Endothelial cell of umbilical vein (primary cell): ENCODE data around the gene STIM1. TPM values are rescaled to one million over a fixed set of nuclear protein-coding genes. Genes with fewer than 3 reads are reported as not detected.

Source experiments
- BruUV-seq: library from RNA; stranded (reverse); fragments of 400-500 nt; replicated peaks from 2 replicates; lab custom pipeline; 2021; lab: Mats Ljungman, UMichigan
- CTCF ChIA-PET: fragments of 300-600, 350-600 bp; sonication (Branson Sonifier 250); formaldehyde crosslinking; loops from one replicate; lab custom pipeline; 2021; ENCODE audit warnings: antibody characterized with exemption, inconsistent platforms; lab: Charles Lee
- POLR2A ChIA-PET: fragments of 300-600, 350-600 bp; sonication (Branson Sonifier 250); formaldehyde crosslinking; loops from one replicate; lab custom pipeline; 2021; ENCODE audit warnings: antibody characterized with exemption, inconsistent platforms; lab: Charles Lee
- DNase-seq: peaks from one replicate; pipeline ENCODE4 v3.0.0-alpha.2; 2011; ENCODE audit warnings: low read depth, low spot score
- FAIRE-seq: peaks from 2 replicates; lab custom pipeline; 2011; peaks lifted over from hg19 to GRCh38; lab: Jason Lieb, UNC
- H2AFZ ChIP-seq: 2 replicates; pipeline ENCODE4 v1.6.0; 2012; ENCODE audit warnings: low read depth, low read length, control low read depth, inconsistent platforms
- H3K27ac ChIP-seq: 2 replicates; pipeline ENCODE4 v1.5.1; 2011; ENCODE audit warnings: low read depth, mild to moderate bottlenecking, control low read depth, low read length, moderate library complexity; ENCODE audit not compliant: insufficient read depth
- H3K27me3 ChIP-seq, 2 experiments: 2 replicates each; pipeline versions ENCODE4 v1.6.0 to v1.6.1; 2011; ENCODE audit warnings: low read length in 2 of 2, mixed read lengths in 1 of 2; ENCODE audit not compliant: control insufficient read depth in 2 of 2, insufficient read depth in 2 of 2
- H3K36me3 ChIP-seq, 2 experiments: 2 replicates in 1 of 2; 3 replicates in 1 of 2; pipeline ENCODE4 v1.5.1; 2011; ENCODE audit warnings: low read length in 2 of 2, mild to moderate bottlenecking in 1 of 2, moderate library complexity in 1 of 2; ENCODE audit not compliant: control insufficient read depth in 2 of 2, insufficient read depth in 2 of 2; ENCODE audit errors: extremely low read depth in 1 of 2
- H3K4me1 ChIP-seq: 3 replicates; pipeline ENCODE4 v1.5.1; 2011; ENCODE audit warnings: mild to moderate bottlenecking, low read length; ENCODE audit not compliant: control insufficient read depth, insufficient read depth; ENCODE audit errors: extremely low read depth
- H3K4me2 ChIP-seq: 2 replicates; pipeline ENCODE4 v1.6.1; 2011; ENCODE audit warnings: low read length, control low read depth, mixed read lengths; ENCODE audit not compliant: insufficient read depth
- H3K4me3 ChIP-seq, 3 experiments: fragments of 200-600 bp in 1 of 3; sonication (generic), shearing (Covaris generic) in 1 of 3; replicated peaks in 1 of 3; 2 replicates each; pipeline ENCODE4 v1.5.1; 2011 to 2016; ENCODE audit warnings: control low read depth in 3 of 3, low read length in 3 of 3, mild to moderate bottlenecking in 2 of 3, inconsistent platforms in 1 of 3, low read depth in 1 of 3, moderate library complexity in 1 of 3; ENCODE audit not compliant: insufficient read depth in 1 of 3
- H3K79me2 ChIP-seq: 2 replicates; pipeline ENCODE4 v1.6.0; 2012; ENCODE audit warnings: low read length, inconsistent platforms; ENCODE audit not compliant: control insufficient read depth, insufficient read depth
- H3K9ac ChIP-seq: replicated peaks from 2 replicates; pipeline ENCODE3; 2011; ENCODE audit warnings: low read length, control low read depth; ENCODE audit not compliant: insufficient read depth; ENCODE audit errors: extremely low read depth
- H3K9me1 ChIP-seq: replicated peaks from 3 replicates; pipeline ENCODE4 v1.6.0; 2011; ENCODE audit warnings: mild to moderate bottlenecking, low read length; ENCODE audit not compliant: control insufficient read depth, insufficient read depth; ENCODE audit errors: extremely low read depth
- H3K9me3 ChIP-seq: replicated peaks from 2 replicates; pipeline ENCODE4 v1.5.1; 2012; ENCODE audit warnings: low read length, inconsistent platforms; ENCODE audit not compliant: control insufficient read depth, insufficient read depth
- H4K20me1 ChIP-seq: replicated peaks from 2 replicates; pipeline ENCODE3; 2011; ENCODE audit warnings: mild to moderate bottlenecking, low read length; ENCODE audit not compliant: control insufficient read depth, insufficient read depth; ENCODE audit errors: extremely low read depth
- EZH2 ChIP-seq: IDR thresholded peaks from 2 replicates; pipeline ENCODE4 v1.6.1; 2012; ENCODE audit warnings: borderline replicate concordance, low read depth, mild to moderate bottlenecking, moderate library complexity, low read length, inconsistent platforms; ENCODE audit not compliant: severe bottlenecking
- FOS ChIP-seq: IDR thresholded peaks from 2 replicates; pipeline ENCODE4 v1.6.1; 2011; ENCODE audit warnings: mild to moderate bottlenecking, low read length, moderate library complexity, borderline replicate concordance; ENCODE audit not compliant: insufficient read depth
- GATA2 ChIP-seq: IDR thresholded peaks from 2 replicates; pipeline ENCODE4 v1.7.0; 2011; ENCODE audit warnings: low read depth, mild to moderate bottlenecking, moderate library complexity, mixed read lengths, low read length; ENCODE audit not compliant: insufficient read length, insufficient read depth
- JUN ChIP-seq: IDR thresholded peaks from 2 replicates; pipeline ENCODE4 v1.6.1; 2011; ENCODE audit warnings: borderline replicate concordance, low read depth; ENCODE audit not compliant: insufficient read length, insufficient read depth
- MYC ChIP-seq: IDR thresholded peaks from one replicate; pipeline ENCODE4 v1.6.1; 2011; ENCODE audit warnings: mild to moderate bottlenecking, low read depth, low read length
- POLR2A ChIP-seq: IDR thresholded peaks from 2 replicates; pipeline ENCODE4 v1.6.1; 2012; ENCODE audit warnings: low read depth, mild to moderate bottlenecking, control low read depth, low read length
- POLR2AphosphoS5 ChIP-seq: IDR thresholded peaks from 2 replicates; pipeline ENCODE4 v1.6.1; 2012; ENCODE audit warnings: low read depth, mild to moderate bottlenecking, control low read depth, low read length, moderate library complexity; ENCODE audit not compliant: insufficient read depth
- dilution Hi-C: fragments of 300-500 bp; cut with MboI; formaldehyde crosslinking; loops from one replicate; pipeline ENCODE4 v1.15.0; 2019; ENCODE audit warnings: low sequenced_read_pairs; ENCODE audit not compliant: extremely low pct_ligation_motif_present
- intact Hi-C: fragments of 100-400 bp; cut with micrococcal nuclease; formaldehyde crosslinking; loops from one replicate; pipeline ENCODE4 v1.10.0; 2022
- polyA plus RNA-seq, 4 experiments: library from polyadenylated mRNA; depleted of rRNA in 3 of 4; stranded (reverse) in 3 of 4; unstranded in 1 of 4; fragments of >200 nt; gene quantifications; 2 replicates each; pipeline versions ENCODE4 v1.2.1 to v1.2.3, GENCODE V29; 2011 to 2012; ENCODE audit warnings: missing spikeins in 1 of 4
- total RNA-seq: library from RNA; stranded (reverse); gene quantifications from 2 replicates; pipeline ENCODE4 v1.2.3, GENCODE V29; 2021
- TF ChIP-seq, protein P1 (sequence below): IDR thresholded peaks from 2 replicates; pipeline ENCODE4 v1.6.1; 2011; ENCODE audit not compliant: insufficient read depth, insufficient read length
- TF ChIP-seq, protein P2 (sequence below), 2 donors: IDR thresholded peaks; 1 replicate in 1 of 2; 2 replicates in 1 of 2; pipeline ENCODE4 v1.5.1; 2011; ENCODE audit warnings: low read length in 2 of 2, mild to moderate bottlenecking in 2 of 2, moderate library complexity in 2 of 2, control low read depth in 1 of 2, inconsistent platforms in 1 of 2, low read depth in 1 of 2; ENCODE audit not compliant: insufficient read depth in 1 of 2; ENCODE audit errors: extremely low read depth in 1 of 2

Gene STIM1
- total and polyA plus RNA-seq, 2 donors (not counting 3 experiments of a cell fraction or from before 2014, with no cell fraction given), result 32.7 to 33.4 TPM

DNA sequence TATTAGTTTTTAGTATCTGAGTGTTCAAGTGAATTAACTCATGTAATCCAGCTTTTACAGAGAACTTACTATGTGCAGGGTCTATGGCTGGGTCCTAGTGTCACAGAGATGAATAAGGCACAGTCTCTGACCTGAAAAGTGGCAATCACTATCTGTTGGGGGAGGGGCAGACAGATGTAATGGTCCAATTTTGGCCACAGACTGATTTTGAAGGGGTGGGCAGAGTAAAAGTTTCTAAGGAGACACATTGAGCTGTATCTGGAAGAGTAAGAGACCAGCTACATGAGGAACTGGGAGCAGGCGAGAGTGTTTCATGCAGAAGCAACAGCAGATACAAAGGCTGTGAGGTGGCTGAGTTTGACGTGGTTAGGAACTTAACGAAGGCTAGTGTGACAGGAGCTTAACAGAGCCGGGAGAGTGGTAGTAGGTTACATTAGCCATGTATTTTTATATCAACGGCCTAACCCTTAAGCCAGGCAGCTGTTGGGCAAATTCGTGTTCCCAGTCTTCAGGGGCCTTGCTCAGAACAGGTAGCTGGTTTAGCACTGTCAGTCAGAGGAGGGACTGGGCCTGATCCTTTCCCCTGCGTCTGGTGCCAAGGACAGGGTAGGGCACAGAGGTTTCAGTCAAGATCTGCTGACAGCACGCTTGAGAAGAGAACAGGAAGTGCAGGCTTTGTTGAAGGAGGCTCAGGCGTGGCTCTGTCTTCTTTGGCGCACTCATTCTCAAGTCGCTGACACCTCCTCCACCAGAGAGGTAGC, 1.4 kb upstream of the STIM1 start:
- H3K4me3 ChIP-seq, result no peak overlapping the region
- no peaks in the 10 kb centered on the region for H3K27me3 ChIP-seq
- no peak overlapping the region for H3K27ac ChIP-seq
- DNase-seq (no peak), FAIRE-seq (no peak)
- no peak overlapping the region for H3K4me2 ChIP-seq
- H3K4me1 ChIP-seq, result peaks cover 12% of the 10 kb centered on the region
- TF ChIP-seq MYC (no peak), POLR2A (no peak), GATA2 (no peak), JUN (no peak), FOS (no peak), POLR2AphosphoS5 (no peak), EZH2 (no peak)
- TF ChIP-seq, protein P1, sequence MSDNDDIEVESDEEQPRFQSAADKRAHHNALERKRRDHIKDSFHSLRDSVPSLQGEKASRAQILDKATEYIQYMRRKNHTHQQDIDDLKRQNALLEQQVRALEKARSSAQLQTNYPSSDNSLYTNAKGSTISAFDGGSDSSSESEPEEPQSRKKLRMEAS, result no peak
- TF ChIP-seq, protein P2, sequence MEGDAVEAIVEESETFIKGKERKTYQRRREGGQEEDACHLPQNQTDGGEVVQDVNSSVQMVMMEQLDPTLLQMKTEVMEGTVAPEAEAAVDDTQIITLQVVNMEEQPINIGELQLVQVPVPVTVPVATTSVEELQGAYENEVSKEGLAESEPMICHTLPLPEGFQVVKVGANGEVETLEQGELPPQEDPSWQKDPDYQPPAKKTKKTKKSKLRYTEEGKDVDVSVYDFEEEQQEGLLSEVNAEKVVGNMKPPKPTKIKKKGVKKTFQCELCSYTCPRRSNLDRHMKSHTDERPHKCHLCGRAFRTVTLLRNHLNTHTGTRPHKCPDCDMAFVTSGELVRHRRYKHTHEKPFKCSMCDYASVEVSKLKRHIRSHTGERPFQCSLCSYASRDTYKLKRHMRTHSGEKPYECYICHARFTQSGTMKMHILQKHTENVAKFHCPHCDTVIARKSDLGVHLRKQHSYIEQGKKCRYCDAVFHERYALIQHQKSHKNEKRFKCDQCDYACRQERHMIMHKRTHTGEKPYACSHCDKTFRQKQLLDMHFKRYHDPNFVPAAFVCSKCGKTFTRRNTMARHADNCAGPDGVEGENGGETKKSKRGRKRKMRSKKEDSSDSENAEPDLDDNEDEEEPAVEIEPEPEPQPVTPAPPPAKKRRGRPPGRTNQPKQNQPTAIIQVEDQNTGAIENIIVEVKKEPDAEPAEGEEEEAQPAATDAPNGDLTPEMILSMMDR (IDR thresholded peaks at IDR 0.05; ENCODE audit: extremely low read depth in 1 of 2, insufficient read depth in 1 of 2, low read depth in 1 of 2, low read length in 2 of 2), result no peak
- H3K9me1 ChIP-seq, result no peaks in the 10 kb centered on the region
- BruUV-seq, result no TSS peak
- H4K20me1 ChIP-seq, result no peaks in the 10 kb centered on the region
- peaks cover 7% of the 10 kb centered on the region for H3K79me2 ChIP-seq
- CTCF ChIA-PET, result interaction anchor here (0.7 to 13.5 kb wide), 60 partner anchors 10 to 333 kb away, joined by 3 to 871 read pairs (median 9); partner anchors contain the start of genes PGAP2, RHOG and RRM1
- H2AFZ ChIP-seq, result peak overlapping the region; percentile 67
- POLR2A ChIA-PET, result interaction anchor here (1.5 kb wide), 1 partner anchor 13 kb away, joined by 7 read pairs; the partner anchor contains the start of gene RHOG
- H3K36me3 ChIP-seq, result no peaks in the 10 kb centered on the region
- intact Hi-C loops, result loop anchor here (1.0 kb wide), 2 partner anchors 13 to 105 kb away; no protein-coding TSS in a partner anchor
- no peaks in the 10 kb centered on the region for H3K9me3 ChIP-seq
- dilution Hi-C loops, result loop anchor here (25.0 kb wide), 1 partner anchor 208 kb away; no protein-coding TSS in a partner anchor
- no peak overlapping the region for H3K9ac ChIP-seq
